Measurements from ENCODE around the gene TP53TG5.

GRCh38 chr20:45339799-45340198, 38.3 kb downstream of the TP53TG5 start:
- no peak for TF ChIP-seq EZH2 (IDR thresholded peaks at IDR 0.05)
- TF ChIP-seq POLR2AphosphoS5 (IDR thresholded peaks at IDR 0.05; ENCODE audit: borderline replicate concordance, low read depth, low read length) = no peak
- TF ChIP-seq FOXP2 (optimal IDR thresholded peaks at IDR 0.05; ENCODE audit: control extremely low read depth, extremely low read length, insufficient read depth) = no peak
